ENCODE data around the gene UAP1. TPM values are rescaled to one million over a fixed set of nuclear protein-coding genes. Genes with fewer than 3 reads are reported as not detected.

UAP1 gene
- total RNA-seq, 2 experiments from 2014 or later: 44.5 to 45.8 TPM

DNA sequence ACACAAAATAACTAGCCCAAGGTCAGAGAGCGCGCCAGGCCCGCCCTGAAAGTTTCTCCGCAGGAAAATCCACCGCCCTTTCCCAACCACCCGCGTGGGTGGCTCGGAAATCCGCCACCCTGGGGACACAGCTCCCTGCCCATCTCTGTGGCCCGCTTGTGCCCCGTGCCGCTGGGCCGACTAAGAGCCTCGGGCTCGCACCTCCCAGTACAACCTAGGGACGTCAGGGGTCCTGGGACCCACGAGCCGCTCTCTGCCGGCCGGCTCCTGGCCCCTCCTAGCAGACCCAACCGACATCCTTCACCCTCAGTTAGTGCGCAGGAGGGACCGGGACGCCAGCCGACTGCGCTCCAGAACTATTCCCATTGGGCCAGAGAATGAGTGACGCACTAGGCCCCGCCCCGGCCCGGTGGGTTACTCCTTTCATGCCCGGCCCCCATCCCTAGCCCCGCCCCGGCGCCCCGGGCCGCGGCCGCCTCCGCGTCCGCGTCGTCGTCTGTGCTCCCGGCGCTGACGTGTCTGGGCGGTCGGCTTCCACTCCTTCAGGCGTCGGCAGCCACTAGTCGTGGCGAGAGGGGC lies 396 bp upstream of the UAP1 start:
- no peaks in the 10 kb centered on the region for H3K27me3 Mint-ChIP-seq
- peak; percentile 94 to 99 (median 98) for DNase-seq
- H3K4me3 Mint-ChIP-seq: peak overlapping the region; percentile 97
- peak; percentile 93 for ATAC-seq (ENCODE audit: poor library complexity)
- Histone ChIP-seq H3K4me3 (ENCODE audit: low read length) (peak overlapping the region; percentile 70), H3K4me1 (ENCODE audit: insufficient read depth, low read length) (peaks cover 15% of the 10 kb centered on the region), H3K9me3 (ENCODE audit: control insufficient read depth in 1 of 2, insufficient read depth in 1 of 2, low read length in 2 of 2) (no peaks in the 10 kb centered on the region), H3K36me3 (ENCODE audit: insufficient read depth, low read length) (no peaks in the 10 kb centered on the region), H3K27me3 (ENCODE audit: control insufficient read depth in 1 of 2, insufficient read depth in 2 of 2, low read length in 2 of 2) (no peaks in the 10 kb centered on the region), H3K27ac (ENCODE audit: low read depth in 1 of 2, low read length in 2 of 2) (peak overlapping the region; percentile 85 to 88)
- TF ChIP-seq, protein P1, sequence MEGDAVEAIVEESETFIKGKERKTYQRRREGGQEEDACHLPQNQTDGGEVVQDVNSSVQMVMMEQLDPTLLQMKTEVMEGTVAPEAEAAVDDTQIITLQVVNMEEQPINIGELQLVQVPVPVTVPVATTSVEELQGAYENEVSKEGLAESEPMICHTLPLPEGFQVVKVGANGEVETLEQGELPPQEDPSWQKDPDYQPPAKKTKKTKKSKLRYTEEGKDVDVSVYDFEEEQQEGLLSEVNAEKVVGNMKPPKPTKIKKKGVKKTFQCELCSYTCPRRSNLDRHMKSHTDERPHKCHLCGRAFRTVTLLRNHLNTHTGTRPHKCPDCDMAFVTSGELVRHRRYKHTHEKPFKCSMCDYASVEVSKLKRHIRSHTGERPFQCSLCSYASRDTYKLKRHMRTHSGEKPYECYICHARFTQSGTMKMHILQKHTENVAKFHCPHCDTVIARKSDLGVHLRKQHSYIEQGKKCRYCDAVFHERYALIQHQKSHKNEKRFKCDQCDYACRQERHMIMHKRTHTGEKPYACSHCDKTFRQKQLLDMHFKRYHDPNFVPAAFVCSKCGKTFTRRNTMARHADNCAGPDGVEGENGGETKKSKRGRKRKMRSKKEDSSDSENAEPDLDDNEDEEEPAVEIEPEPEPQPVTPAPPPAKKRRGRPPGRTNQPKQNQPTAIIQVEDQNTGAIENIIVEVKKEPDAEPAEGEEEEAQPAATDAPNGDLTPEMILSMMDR (IDR thresholded peaks at IDR 0.05): no peak
- H3K4me1 Mint-ChIP-seq (ENCODE audit: low read depth): peaks cover 54% of the 10 kb centered on the region
- H3K36me3 Mint-ChIP-seq (ENCODE audit: low read depth): peaks cover 9% of the 10 kb centered on the region
- peak overlapping the region; percentile 100 for H3K27ac Mint-ChIP-seq
- ChIA-PET POLR2A (interaction anchor here (0.6 to 1.0 kb wide), 2 partner anchors 78 to 760 kb away, joined by 3 read pairs; partner anchors contain the start of gene NUF2), CTCF (no interaction called here)
- intact Hi-C loops (cut with DNase I, micrococcal nuclease): loop anchor here (1.0 to 10.0 kb wide), 5 partner anchors 64 to 796 kb away; partner anchors contain the start of genes ATF6 (in 1 of the 2), NUF2 (in 1 of the 2) and UHMK1 (in 1 of the 2)
- peaks cover 2% of the 10 kb centered on the region for H3K9me3 Mint-ChIP-seq

DNA sequence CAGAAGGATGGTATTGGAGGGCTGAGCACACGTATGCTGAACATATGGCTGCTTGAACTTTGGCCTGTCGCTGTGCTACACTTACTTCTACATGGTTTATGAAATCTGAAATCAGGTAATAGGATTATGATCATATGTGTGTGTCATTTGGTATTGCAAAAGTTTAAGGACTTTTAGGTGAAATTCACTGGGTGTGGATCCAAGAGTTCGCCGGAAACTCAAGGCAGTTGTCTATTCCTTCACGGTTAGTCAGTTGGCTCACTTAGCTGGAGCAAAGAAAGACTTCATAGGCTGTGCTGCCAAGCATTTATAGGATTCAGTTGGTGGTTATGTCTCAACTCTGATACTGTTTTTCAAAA lies 927 bp downstream of the UAP1 start:
- peaks cover 3% of the 10 kb centered on the region for H3K36me3 ChIP-seq (ENCODE audit: insufficient read depth, low read length)
- TF ChIP-seq, protein P1 (IDR thresholded peaks at IDR 0.05): no peak
- H3K27ac ChIP-seq (ENCODE audit: low read depth in 1 of 2, low read length in 2 of 2): no peak overlapping the region
- Mint-ChIP-seq H3K4me1 (ENCODE audit: low read depth) (peaks cover 54% of the 10 kb centered on the region), H3K27ac (peak overlapping the region; percentile 100), H3K4me3 (peak overlapping the region; percentile 92), H3K36me3 (ENCODE audit: low read depth) (peaks cover 21% of the 10 kb centered on the region), H3K27me3 (no peaks in the 10 kb centered on the region), H3K9me3 (peaks cover 2% of the 10 kb centered on the region)
- ChIA-PET POLR2A (no interaction called here), CTCF (no interaction called here)
- peak overlapping the region; percentile 70 for H3K4me3 ChIP-seq (ENCODE audit: low read length)
- H3K4me1 ChIP-seq (ENCODE audit: insufficient read depth, low read length): peaks cover 15% of the 10 kb centered on the region
- peak in 2 of 14 experiments; percentile 2 to 38 for DNase-seq
- no peaks in the 10 kb centered on the region for H3K9me3 ChIP-seq (ENCODE audit: control insufficient read depth in 1 of 2, insufficient read depth in 1 of 2, low read length in 2 of 2)
- ATAC-seq (ENCODE audit: poor library complexity): no peak
- intact Hi-C loops (cut with DNase I, micrococcal nuclease): loop anchor here (5.0 to 10.0 kb wide), 4 partner anchors 222 to 798 kb away; partner anchors contain the start of genes ATF6 (in 1 of the 2) and NUF2 (in 1 of the 2)
- no peaks in the 10 kb centered on the region for H3K27me3 ChIP-seq (ENCODE audit: control insufficient read depth in 1 of 2, insufficient read depth in 2 of 2, low read length in 2 of 2)

DNA sequence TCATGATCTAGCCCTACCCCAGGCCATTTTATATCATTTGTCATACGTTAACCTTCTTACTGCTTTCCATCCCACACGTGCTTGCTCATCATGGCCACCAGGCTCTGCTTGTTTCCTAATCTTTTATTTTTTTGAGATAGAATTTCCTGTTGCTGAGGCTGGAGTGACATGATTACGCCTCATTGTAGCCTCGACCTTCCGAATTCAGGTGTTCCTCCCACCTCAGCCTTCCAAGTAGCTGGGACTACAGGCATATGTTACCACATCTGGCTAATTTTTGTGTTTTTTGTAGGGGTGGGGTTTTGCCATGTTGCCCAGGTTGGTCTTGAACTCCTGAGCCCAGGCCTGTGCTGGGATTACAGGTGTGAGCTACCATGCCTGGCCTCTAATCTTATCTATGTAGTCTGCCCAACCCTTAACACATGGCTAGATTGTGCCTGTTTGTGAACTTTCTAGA lies 3.3 kb downstream of the UAP1 start:
- Mint-ChIP-seq H3K4me3 (peak overlapping the region; percentile 11), H3K36me3 (ENCODE audit: low read depth) (peaks cover 37% of the 10 kb centered on the region), H3K27ac (peak overlapping the region; percentile 22), H3K4me1 (ENCODE audit: low read depth) (peaks cover 61% of the 10 kb centered on the region), H3K27me3 (no peaks in the 10 kb centered on the region), H3K9me3 (peaks cover 2% of the 10 kb centered on the region)
- ATAC-seq (ENCODE audit: poor library complexity) (no peak), DNase-seq (no peak)
- Histone ChIP-seq H3K4me3 (ENCODE audit: low read length) (no peak overlapping the region), H3K4me1 (ENCODE audit: insufficient read depth, low read length) (peaks cover 15% of the 10 kb centered on the region), H3K36me3 (ENCODE audit: insufficient read depth, low read length) (peaks cover 3% of the 10 kb centered on the region), H3K27ac (ENCODE audit: low read depth in 1 of 2, low read length in 2 of 2) (no peak overlapping the region), H3K9me3 (ENCODE audit: control insufficient read depth in 1 of 2, insufficient read depth in 1 of 2, low read length in 2 of 2) (no peaks in the 10 kb centered on the region), H3K27me3 (ENCODE audit: control insufficient read depth in 1 of 2, insufficient read depth in 2 of 2, low read length in 2 of 2) (no peaks in the 10 kb centered on the region)
- intact Hi-C loops (cut with DNase I, micrococcal nuclease): loop anchor here (5.0 to 10.0 kb wide), 4 partner anchors 220 to 800 kb away; partner anchors contain the start of genes ATF6 (in 1 of the 2) and NUF2 (in 1 of the 2)
- TF ChIP-seq, protein P1 (IDR thresholded peaks at IDR 0.05): no peak
- POLR2A ChIA-PET: no interaction called here
- CTCF ChIA-PET: no interaction called here
